H9 (cell line): ENCODE results near the gene SDHA. TPM values are rescaled to one million over a fixed set of nuclear protein-coding genes. Genes with fewer than 3 reads are reported as not detected.
"Not testable (repeated sequence)": the region's sequence is repeated elsewhere in the genome, so short reads cannot be mapped to it uniquely, and the experiment has no call there.

ENCODE experiments used
- DNase-seq: peaks from one replicate; pipeline ENCODE4 v3.0.0-alpha.2; 2017
- H2AFZ ChIP-seq: one replicate; pipeline ENCODE4 v1.6.1; 2013; ENCODE audit warnings: mild to moderate bottlenecking, low read length, control low read depth, moderate library complexity
- H2AK5ac ChIP-seq: 2 replicates; pipeline ENCODE4 v1.6.1; 2013; ENCODE audit warnings: low read length, control low read depth, mixed read lengths; ENCODE audit not compliant: insufficient read length
- H2BK120ac ChIP-seq: one replicate; pipeline ENCODE4 v1.6.1; 2013; ENCODE audit warnings: low read depth, mild to moderate bottlenecking, low read length, control low read depth, inconsistent platforms; ENCODE audit not compliant: poor library complexity, severe bottlenecking
- H2BK12ac ChIP-seq: 2 replicates; pipeline ENCODE4 v1.6.1; 2013; ENCODE audit warnings: low read length, control low read depth, mixed read lengths, low read depth; ENCODE audit not compliant: insufficient read length
- H2BK15ac ChIP-seq: 2 replicates; pipeline ENCODE4 v1.6.1; 2013; ENCODE audit warnings: low read depth, low read length, control low read depth
- H2BK20ac ChIP-seq: one replicate; pipeline ENCODE4 v1.6.1; 2013; ENCODE audit warnings: low read depth, mild to moderate bottlenecking, low read length, control low read depth, inconsistent platforms; ENCODE audit not compliant: poor library complexity, severe bottlenecking
- H2BK5ac ChIP-seq: 2 replicates; pipeline ENCODE4 v1.6.1; 2013; ENCODE audit warnings: low read length, control low read depth, mixed read lengths; ENCODE audit not compliant: insufficient read length
- H3K14ac ChIP-seq: 2 replicates; pipeline ENCODE4 v1.6.1; 2013; ENCODE audit warnings: low read length, control low read depth; ENCODE audit not compliant: insufficient read depth
- H3K18ac ChIP-seq: 2 replicates; pipeline ENCODE4 v1.6.1; 2013; ENCODE audit warnings: low read depth, mild to moderate bottlenecking, mixed read lengths, low read length, control low read depth; ENCODE audit not compliant: insufficient read length
- H3K23ac ChIP-seq: 2 replicates; pipeline ENCODE4 v1.6.1; 2013; ENCODE audit warnings: low read length, control low read depth, mixed read lengths, low read depth; ENCODE audit not compliant: insufficient read length
- H3K23me2 ChIP-seq: 2 replicates; pipeline ENCODE4 v1.6.1; 2013; ENCODE audit warnings: low read depth, mild to moderate bottlenecking, mixed read lengths, low read length, control low read depth; ENCODE audit not compliant: insufficient read length, poor library complexity, severe bottlenecking
- H3K27ac ChIP-seq: 2 replicates; pipeline ENCODE4 v1.5.1; 2013; ENCODE audit warnings: low read length, control low read depth, mixed read lengths, low read depth; ENCODE audit not compliant: insufficient read length
- H3K27me3 ChIP-seq: 2 replicates; pipeline ENCODE4 v1.6.1; 2013; ENCODE audit warnings: low read length, control low read depth, inconsistent platforms; ENCODE audit not compliant: insufficient read depth
- H3K4ac ChIP-seq: 2 replicates; pipeline ENCODE4 v1.6.1; 2013; ENCODE audit warnings: low read depth, mild to moderate bottlenecking, control low read depth, inconsistent platforms, low read length, moderate library complexity
- H3K4me1 ChIP-seq: 2 replicates; pipeline ENCODE4 v1.6.1; 2013; ENCODE audit warnings: low read length, control low read depth, inconsistent platforms; ENCODE audit not compliant: insufficient read depth
- H3K4me2 ChIP-seq: 2 replicates; pipeline ENCODE4 v1.6.1; 2013; ENCODE audit warnings: low read length, control low read depth, mixed read lengths; ENCODE audit not compliant: insufficient read length, insufficient read depth
- H3K56ac ChIP-seq: 2 replicates; pipeline ENCODE4 v1.6.1; 2013; ENCODE audit warnings: low read depth, mild to moderate bottlenecking, mixed read lengths, low read length, control low read depth; ENCODE audit not compliant: insufficient read length
- H3K79me1 ChIP-seq: 2 replicates; pipeline ENCODE4 v1.6.1; 2013; ENCODE audit warnings: low read depth, mild to moderate bottlenecking, moderate library complexity, low read length, control low read depth, inconsistent platforms; ENCODE audit not compliant: insufficient read depth, poor library complexity, severe bottlenecking
- H3K79me2 ChIP-seq: 2 replicates; pipeline ENCODE4 v1.6.1; 2013; ENCODE audit warnings: low read length, control low read depth, inconsistent platforms; ENCODE audit not compliant: insufficient read depth
- H3K9ac ChIP-seq: 2 replicates; pipeline ENCODE4 v1.6.1; 2013; ENCODE audit warnings: low read length, control low read depth, mixed read lengths; ENCODE audit not compliant: insufficient read length; ENCODE audit errors: extremely low read depth
- H3K9me3 ChIP-seq: one replicate; pipeline ENCODE4 v1.6.1; 2013; ENCODE audit warnings: low read depth, low read length, inconsistent platforms; ENCODE audit not compliant: control insufficient read depth
- H3T11ph ChIP-seq: one replicate; pipeline ENCODE4 v1.6.1; 2013; ENCODE audit warnings: mild to moderate bottlenecking, low read length, control low read depth, inconsistent platforms
- H4K20me1 ChIP-seq: one replicate; pipeline ENCODE4 v1.6.1; 2013; ENCODE audit not compliant: control insufficient read depth, insufficient read length, insufficient read depth
- H4K5ac ChIP-seq: 2 replicates; pipeline ENCODE4 v1.6.1; 2013; ENCODE audit warnings: low read depth, mild to moderate bottlenecking, mixed read lengths, low read length, control low read depth; ENCODE audit not compliant: insufficient read length
- H4K8ac ChIP-seq: replicated peaks from 2 replicates; pipeline ENCODE4 v1.6.1; 2013; ENCODE audit warnings: low read length, control low read depth, mixed read lengths, low read depth; ENCODE audit not compliant: insufficient read length
- H4K91ac ChIP-seq: 2 replicates; pipeline ENCODE4 v1.6.1; 2013; ENCODE audit warnings: low read depth, mild to moderate bottlenecking, moderate library complexity, mixed read lengths, low read length, control low read depth; ENCODE audit not compliant: insufficient read length
- H3K27ac Mint-ChIP-seq, 3 experiments: 2 replicates in 2 of 3; 3 replicates in 1 of 3; pipeline ENCODE4 v1.8.0; 2020 to 2021; ENCODE audit warnings: mixed read lengths in 3 of 3, mild to moderate bottlenecking in 1 of 3, moderate library complexity in 1 of 3
- H3K27me3 Mint-ChIP-seq: 2 replicates; pipeline ENCODE4 v1.8.0; 2021; ENCODE audit warnings: low read depth, mild to moderate bottlenecking, moderate library complexity, mixed read lengths
- H3K36me3 Mint-ChIP-seq, 3 experiments: 2 replicates in 2 of 3; 3 replicates in 1 of 3; pipeline ENCODE4 v1.8.0; 2020 to 2021; ENCODE audit warnings: low read depth in 3 of 3, mixed read lengths in 3 of 3; ENCODE audit not compliant: insufficient read depth in 1 of 3
- H3K4me1 Mint-ChIP-seq, 2 experiments: 2 replicates each; pipeline ENCODE4 v1.8.0; 2020; ENCODE audit warnings: mixed read lengths in 2 of 2
- H3K4me3 Mint-ChIP-seq, 2 experiments: 2 replicates in 1 of 2; 3 replicates in 1 of 2; pipeline ENCODE4 v1.8.0; 2020 to 2021; ENCODE audit warnings: mild to moderate bottlenecking in 2 of 2, mixed read lengths in 2 of 2, moderate library complexity in 1 of 2
- H3K9me3 Mint-ChIP-seq, 2 experiments: 2 replicates in 1 of 2; 3 replicates in 1 of 2; pipeline ENCODE4 v1.8.0; 2020; ENCODE audit warnings: mild to moderate bottlenecking in 2 of 2, mixed read lengths in 2 of 2, moderate library complexity in 1 of 2
- CTCF ChIP-seq: fragments of 200-600 bp; sonication (generic); conservative IDR thresholded peaks from 3 replicates; pipeline ENCODE4 v1.8.0; 2021; ENCODE audit warnings: antibody characterized with exemption, mild to moderate bottlenecking
- WGBS: extraction: QIAGEN DNeasy Blood & Tissue Kit; methylation state at CpG from one replicate; pipeline ENCODE4 v1.1.7; 2013; ENCODE audit warnings: missing lambda C conversion rate, low lambda C conversion rate, mixed read lengths; ENCODE audit not compliant: insufficient read length; ENCODE audit errors: extremely low coverage; 5-methylcytosine and 5-hydroxymethylcytosine counted together
- total RNA-seq: library from RNA; stranded (reverse); gene quantifications from 2 replicates; pipeline ENCODE4 v1.2.1, GENCODE V29; 2021

SDHA gene
- total RNA-seq, 1 experiment from 2014 or later, result 84.8 TPM

DNA sequence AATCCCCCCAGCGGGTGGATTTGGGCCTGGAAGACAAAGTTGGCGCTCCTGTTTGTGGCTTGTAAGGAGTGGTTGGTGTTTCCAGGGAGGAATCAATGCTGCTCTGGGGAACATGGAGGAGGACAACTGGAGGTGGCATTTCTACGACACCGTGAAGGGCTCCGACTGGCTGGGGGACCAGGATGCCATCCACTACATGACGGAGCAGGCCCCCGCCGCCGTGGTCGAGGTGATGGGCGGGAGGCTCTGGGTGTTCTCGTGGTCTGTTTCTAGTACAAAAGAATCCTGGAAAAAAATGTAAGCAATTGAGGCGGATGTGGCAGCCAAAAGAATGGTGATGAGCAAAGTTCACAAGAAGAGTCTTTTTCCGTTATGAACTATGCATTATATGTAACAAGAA, 7.2 kb downstream of the SDHA start:
- Histone ChIP-seq H2BK20ac (no peak overlapping the region), H3K56ac (no peak overlapping the region), H3T11ph (no peak overlapping the region), H2AFZ (no peak overlapping the region), H2BK5ac (no peak overlapping the region), H4K8ac (no peak overlapping the region), H3K14ac (no peak overlapping the region), H3K4me2 (no peak overlapping the region), H3K79me2 (peaks cover 4% of the 10 kb centered on the region; the same call in 1 of the 2 replicates), H3K18ac (no peak overlapping the region), H3K27me3 (no peaks in the 10 kb centered on the region), H4K91ac (no peak overlapping the region), H3K23me2 (no peaks in the 10 kb centered on the region), H3K4ac (no peak overlapping the region), H3K9me3 (no peaks in the 10 kb centered on the region), H4K5ac (no peak overlapping the region), H3K27ac (no peak overlapping the region), H3K4me1 (no peaks in the 10 kb centered on the region), H2BK15ac (no peak overlapping the region), H2AK5ac (no peak overlapping the region), H3K23ac (no peak overlapping the region), H3K79me1 (no peaks in the 10 kb centered on the region), H2BK12ac (no peak overlapping the region), H2BK120ac (no peak overlapping the region), H3K9ac (no peak overlapping the region), H4K20me1 (no peaks in the 10 kb centered on the region)
- H3K36me3 Mint-ChIP-seq, result peaks cover 38 to 60% (median 52%) of the 10 kb centered on the region in 3 experiments
- no peaks in the 10 kb centered on the region for H3K27me3 Mint-ChIP-seq
- H3K27ac Mint-ChIP-seq, result no peak overlapping the region
- no peak for TF ChIP-seq CTCF
- no peaks in the 10 kb centered on the region for H3K9me3 Mint-ChIP-seq
- no peak for DNase-seq
- H3K4me3 Mint-ChIP-seq, result no peak overlapping the region
- no CpG with 5 or more reads among the region's 14 CpGs for WGBS
- peaks cover 12% of the 10 kb centered on the region in 2 experiments for H3K4me1 Mint-ChIP-seq

DNA sequence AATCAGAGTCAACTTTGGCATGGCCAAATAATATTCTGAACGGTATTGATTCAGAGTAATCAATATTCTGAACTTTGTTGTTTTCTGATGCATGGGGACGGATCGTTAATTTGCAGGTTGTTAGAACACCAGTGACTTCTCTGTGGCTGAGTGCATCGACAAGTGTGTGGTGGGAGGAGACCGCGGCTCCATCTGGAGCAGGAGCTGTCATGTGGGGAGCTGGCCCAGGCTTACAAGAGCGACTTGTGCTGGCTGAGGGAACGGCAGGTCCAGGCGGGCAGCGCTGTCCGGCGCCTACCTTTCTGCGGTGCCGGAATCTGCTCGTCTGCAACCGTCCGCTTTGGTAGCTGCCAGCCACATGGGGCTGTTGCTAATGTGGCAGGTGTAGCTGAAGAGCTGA, 9.3 kb downstream of the SDHA start:
- not testable (repeated sequence) for H2BK12ac ChIP-seq, H3K14ac ChIP-seq, H3K9ac ChIP-seq, H3K4me1 ChIP-seq, DNase-seq, H3T11ph ChIP-seq, H2AFZ ChIP-seq, H2BK15ac ChIP-seq, H3K4ac ChIP-seq, H3K27ac Mint-ChIP-seq, H3K27ac ChIP-seq, H4K91ac ChIP-seq, H3K23ac ChIP-seq, H3K79me2 ChIP-seq, H4K8ac ChIP-seq, H3K27me3 Mint-ChIP-seq, H2AK5ac ChIP-seq, H2BK5ac ChIP-seq, H2BK120ac ChIP-seq, H3K23me2 ChIP-seq, H3K4me2 ChIP-seq, H3K4me3 Mint-ChIP-seq, H3K4me1 Mint-ChIP-seq, H4K20me1 ChIP-seq, H2BK20ac ChIP-seq, H3K79me1 ChIP-seq, H3K9me3 ChIP-seq, H3K9me3 Mint-ChIP-seq, H3K27me3 ChIP-seq, H4K5ac ChIP-seq, H3K56ac ChIP-seq, H3K18ac ChIP-seq
- no CpG with 5 or more reads among the region's 17 CpGs for WGBS
- H3K36me3 Mint-ChIP-seq, result peaks cover 48 to 79% (median 68%) of the 10 kb centered on the region in 3 experiments
